GM18499 (cell line): ENCODE data around the gene KIAA0513.
"Not testable (repeated sequence)": the region's sequence is repeated elsewhere in the genome, so short reads cannot be mapped to it uniquely, and the experiment has no call there.

Experiments used
- ATAC-seq: cut with Tn5 transposase; IDR thresholded peaks from one replicate; pipeline ENCODE4 v1.9.1; 2021; ENCODE audit warnings: moderate number of reproducible peaks; ENCODE audit not compliant: insufficient read depth, unreplicated experiment

KIAA0513 gene

GRCh38 chr16:85046931-85047866 is 19.6 kb downstream of the KIAA0513 start:
- no peak for ATAC-seq

GRCh38 chr16:85047867-85048455 is 20.4 kb downstream of the KIAA0513 start:
- ATAC-seq: no peak

- no peak for ATAC-seq
These were observed 21.4 kb downstream of the KIAA0513 start for GRCh38 chr16:85048921-85049562.

GRCh38 chr16:85049706-85050305 is 22.2 kb downstream of the KIAA0513 start:
- no peak for ATAC-seq

- ATAC-seq: no peak
These were observed 23.5 kb downstream of the KIAA0513 start for GRCh38 chr16:85051067-85051581.

GRCh38 chr16:85051683-85052082 is 24.1 kb downstream of the KIAA0513 start:
- ATAC-seq: no peak

GRCh38 chr16:85052536-85052935 is 24.9 kb downstream of the KIAA0513 start:
- ATAC-seq: no peak

- ATAC-seq: not testable (repeated sequence)
These were observed 26.7 kb downstream of the KIAA0513 start for GRCh38 chr16:85054321-85054720.

- no peak for ATAC-seq
These were observed 27.4 kb downstream of the KIAA0513 start for GRCh38 chr16:85054948-85055492.

GRCh38 chr16:85055493-85056210 is 28.1 kb downstream of the KIAA0513 start:
- ATAC-seq: peak; percentile 76

GRCh38 chr16:85056211-85056748 is 28.7 kb downstream of the KIAA0513 start:
- ATAC-seq: no peak

- no peak for ATAC-seq
These were observed 29.8 kb downstream of the KIAA0513 start for GRCh38 chr16:85057212-85057889.

GRCh38 chr16:85057948-85058347 is 30.4 kb downstream of the KIAA0513 start:
- ATAC-seq: no peak

GRCh38 chr16:85058909-85059308 is 31.3 kb downstream of the KIAA0513 start:
- ATAC-seq: no peak

- ATAC-seq: no peak
These were observed 34.0 kb downstream of the KIAA0513 start for GRCh38 chr16:85061566-85061965.

- ATAC-seq: no peak
These were observed 34.7 kb downstream of the KIAA0513 start for GRCh38 chr16:85062323-85062722.

GRCh38 chr16:85062845-85063244 is 35.2 kb downstream of the KIAA0513 start:
- no peak for ATAC-seq

- ATAC-seq: no peak
These were observed 36.6 kb downstream of the KIAA0513 start for GRCh38 chr16:85064186-85064585.

- no peak for ATAC-seq
These were observed 37.5 kb downstream of the KIAA0513 start for GRCh38 chr16:85065099-85065498.
